HepG2 (cell line): ENCODE data around the gene IFITM5. TPM values are rescaled to one million over a fixed set of nuclear protein-coding genes. Genes with fewer than 3 reads are reported as not detected.

Experiments used
- ATAC-seq: fragments of 200-7000 bp; cut with Tn5 transposase; 3 replicates; pipeline ENCODE4 v1.9.1; 2020; ENCODE audit warnings: mild to moderate bottlenecking, moderate library complexity
- BruUV-seq: library from RNA; stranded (reverse); fragments of 400-500 nt; replicated peaks from 2 replicates; lab custom pipeline; 2021; lab: Mats Ljungman, UMichigan
- CTCF ChIA-PET: fragments of 300-600 bp; formaldehyde crosslinking; extraction: SDS; loops from one replicate; lab custom pipeline; 2021; ENCODE audit warnings: low total read pairs, inconsistent platforms, low intra/inter-chr PET ratio; lab: Yijun Ruan, JAX
- POLR2A ChIA-PET: fragments of 350-600 bp; sonication (Branson Sonifier 250); formaldehyde crosslinking; loops from one replicate; lab custom pipeline; 2020; ENCODE audit warnings: antibody characterized with exemption, inconsistent platforms; lab: Yijun Ruan, JAX
- DNase-seq: peaks from one replicate; pipeline ENCODE4 v3.0.0-alpha.2; 2015; ENCODE audit warnings: low spot score
- FAIRE-seq: peaks from 3 replicates; lab custom pipeline; 2011; peaks lifted over from hg19 to GRCh38; lab: Jason Lieb, UNC
- H2AFZ ChIP-seq: one replicate; pipeline ENCODE4 v1.6.1; 2011; ENCODE audit warnings: low read length, inconsistent platforms
- H3K27ac ChIP-seq: fragments of 300-600 bp; 3 replicates; pipeline ENCODE4 v1.8.0; 2011; ENCODE audit warnings: mixed run types, mild to moderate bottlenecking, mixed read lengths, low read length, inconsistent platforms; ENCODE audit not compliant: insufficient read depth; ENCODE audit errors: extremely low read length
- H3K27me3 ChIP-seq, 2 experiments: fragments of 200-600 bp in 1 of 2; 2 replicates in 1 of 2; 3 replicates in 1 of 2; pipeline versions ENCODE4 v1.6.0 to v1.8.0; 2011; ENCODE audit warnings: low read length in 2 of 2, mild to moderate bottlenecking in 2 of 2, moderate library complexity in 2 of 2, inconsistent platforms in 1 of 2; ENCODE audit not compliant: insufficient read depth in 2 of 2, control insufficient read depth in 1 of 2
- H3K36me3 ChIP-seq, 2 experiments: fragments of 200-600 bp in 1 of 2; replicated peaks in 1 of 2; 2 replicates in 1 of 2; 3 replicates in 1 of 2; pipeline versions ENCODE4 v1.5.1 to v1.8.0; 2011; ENCODE audit warnings: low read length in 2 of 2, inconsistent platforms in 1 of 2; ENCODE audit not compliant: insufficient read depth in 2 of 2, control insufficient read depth in 1 of 2
- H3K4me1 ChIP-seq: 2 replicates; pipeline ENCODE4 v1.5.1; 2012; ENCODE audit warnings: low read length, inconsistent platforms; ENCODE audit not compliant: insufficient read depth
- H3K4me2 ChIP-seq: 2 replicates; pipeline ENCODE4 v1.6.0; 2011; ENCODE audit warnings: low read depth, low read length, inconsistent platforms
- H3K4me3 ChIP-seq, 3 experiments: fragments of 200-600 bp in 1 of 3; sonication (generic), shearing (Covaris generic) in 1 of 3; replicated peaks in 1 of 3; 2 replicates each; pipeline ENCODE4 v1.5.1; 2011 to 2016; ENCODE audit warnings: low read length in 3 of 3, inconsistent platforms in 2 of 3, low read depth in 2 of 3, mild to moderate bottlenecking in 2 of 3, control low read depth in 1 of 3, mixed read lengths in 1 of 3; ENCODE audit not compliant: insufficient read depth in 1 of 3
- H3K79me2 ChIP-seq: one replicate; pipeline ENCODE4 v1.6.1; 2011; ENCODE audit warnings: low read length, inconsistent platforms; ENCODE audit not compliant: insufficient read depth
- H3K9ac ChIP-seq: 2 replicates; pipeline ENCODE4 v1.6.0; 2011; ENCODE audit warnings: mild to moderate bottlenecking, low read depth, low read length, inconsistent platforms; ENCODE audit not compliant: insufficient read depth
- H3K9me3 ChIP-seq: 2 replicates; pipeline ENCODE4 v1.5.1; 2012; ENCODE audit warnings: mild to moderate bottlenecking, low read length
- H4K20me1 ChIP-seq: 2 replicates; pipeline ENCODE4 v1.6.0; 2011; ENCODE audit warnings: inconsistent platforms, mild to moderate bottlenecking, low read length, moderate library complexity; ENCODE audit not compliant: insufficient read depth
- BCLAF1 ChIP-seq: fragments of 450-650 bp; IDR thresholded peaks from 2 replicates; pipeline ENCODE4 v1.6.1; 2017; ENCODE audit warnings: mild to moderate bottlenecking
- CCDC6 ChIP-seq: sonication (generic); formaldehyde crosslinking; IDR thresholded peaks from 2 replicates; pipeline ENCODE4 v1.8.1; 2022; ENCODE audit warnings: mild to moderate bottlenecking, missing genetic modification reagents, moderate library complexity
- E2F5 ChIP-seq: sonication (generic); formaldehyde crosslinking; conservative IDR thresholded peaks from 2 replicates; pipeline ENCODE4 v1.4.0; 2020; ENCODE audit warnings: missing genetic modification reagents
- MAX ChIP-seq: IDR thresholded peaks from 2 replicates; pipeline ENCODE4 v1.6.1; 2012; ENCODE audit warnings: inconsistent platforms
- ZNF652 ChIP-seq: IDR thresholded peaks from 2 replicates; pipeline ENCODE4 v1.6.1; 2016; ENCODE audit warnings: low read depth, borderline replicate concordance
- WGBS: methylation state at CpG from one replicate; pipeline ENCODE4 v1.1.6; 2017; ENCODE audit warnings: low lambda C conversion rate; 5-methylcytosine and 5-hydroxymethylcytosine counted together
- in situ Hi-C: cut with HindIII; loops from 2 replicates; pipeline ENCODE4 v1.10.0; 2017; ENCODE audit warnings: low pct_unique_long_range_greater_than_20kb; ENCODE audit not compliant: extremely low pct_ligation_motif_present
- intact Hi-C: fragments of 100-400 bp; cut with micrococcal nuclease; formaldehyde crosslinking; loops from one replicate; pipeline ENCODE4 v1.10.0; 2022; ENCODE audit not compliant: unreplicated experiment
- polyA plus RNA-seq, 8 experiments: library from polyadenylated mRNA; depleted of rRNA in 3 of 8; stranded (reverse) in 7 of 8; unstranded in 1 of 8; fragments of >200 nt; fragmentation: Illumina TruSeq in 4 of 8; extraction: Trizol in 4 of 8; gene quantifications; 2 replicates each; pipeline versions ENCODE4 v1.2.1 to v1.2.3, GENCODE V29; 2011 to 2016; ENCODE audit warnings: low read depth in 4 of 8, missing spikeins in 1 of 8, mixed read lengths in 1 of 8; ENCODE audit not compliant: insufficient read depth in 1 of 8
- total RNA-seq, 5 experiments: library from RNA; depleted of rRNA; stranded (reverse); fragments of >200 nt; fragmentation: Illumina TruSeq; extraction: Trizol; gene quantifications; 2 replicates each; pipeline ENCODE4 v1.2.3, GENCODE V29; 2016; ENCODE audit warnings: low read depth in 1 of 5

Gene IFITM5
- total and polyA plus RNA-seq, 2 of the 13 experiments (the other 11 are each of a cell fraction or from before 2014, with no cell fraction given), result not detected

- BruUV-seq, result no TSS peak
- intact Hi-C loops (no loop called here), in situ Hi-C loops (no loop called here)
- POLR2A ChIA-PET, result no interaction called here
- Histone ChIP-seq H3K9me3 (no peaks in the 10 kb centered on the region), H3K79me2 (no peaks in the 10 kb centered on the region), H3K4me2 (no peak overlapping the region), H3K9ac (no peak overlapping the region)
- FAIRE-seq, result no peak
- CTCF ChIA-PET, result no interaction called here
- 42% methylated on average over 10 of the region's 10 CpGs for WGBS
- TF ChIP-seq ZNF652 (CRISPR knock-in tag) (no peak), MAX (no peak), CCDC6 (CRISPR knock-in tag) (no peak), BCLAF1 (no peak), E2F5 (CRISPR knock-in tag) (no peak)
- TF ChIP-seq, all 625 proteins: peak for 0
- Histone ChIP-seq H3K4me3 (no peak overlapping the region), H3K36me3 (no peaks in the 10 kb centered on the region), H3K4me1 (peaks cover 8% of the 10 kb centered on the region; the same call in 1 of the 2 replicates), H3K27me3 (peaks cover 0 to 7% of the 10 kb centered on the region in 2 experiments; a peak in 1 of 5 replicates), H2AFZ (no peak overlapping the region), H4K20me1 (no peaks in the 10 kb centered on the region), H3K27ac (no peak overlapping the region)
- ATAC-seq, result no peak
- no peak for DNase-seq
Measured at GRCh38 chr11:259413-259812, 39.9 kb downstream of the IFITM5 start.
